Fibroblast of mammary gland (primary cell): ENCODE results near the gene IMPDH1.

Source experiments
- DNase-seq: peaks from one replicate; pipeline ENCODE4 v3.0.0-alpha.2; 2010; ENCODE audit warnings: low read depth
- H3K4me3 ChIP-seq: 2 replicates; pipeline ENCODE4 v1.5.1; 2011; ENCODE audit warnings: low read depth, mild to moderate bottlenecking, low read length, moderate library complexity; ENCODE audit not compliant: control insufficient read depth
- TF ChIP-seq, protein P1 (sequence below): conservative IDR thresholded peaks from 2 replicates; pipeline ENCODE4 v1.5.1; 2011; ENCODE audit warnings: low read depth, low read length, inconsistent platforms; ENCODE audit not compliant: control insufficient read depth, insufficient read depth

Gene IMPDH1

DNA sequence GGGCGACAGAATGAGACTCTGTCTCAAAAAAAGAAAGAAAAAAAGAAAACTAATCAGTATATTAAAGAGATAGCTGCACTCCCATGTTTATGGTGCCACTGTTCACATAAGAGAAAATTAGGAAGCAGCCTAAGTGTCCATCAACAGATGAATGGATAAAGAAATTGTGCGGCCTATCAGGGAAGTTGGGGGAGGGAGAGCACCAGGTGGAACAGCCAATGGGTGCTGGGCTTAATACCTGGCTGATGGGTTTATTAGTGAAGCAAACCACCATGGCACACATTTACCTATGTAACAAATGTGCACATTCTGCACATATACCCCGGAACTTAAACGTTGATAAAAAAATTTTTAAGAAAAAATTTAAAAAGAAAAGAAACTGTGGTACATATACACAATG lies 39.3 kb downstream of the IMPDH1 start:
- H3K4me3 ChIP-seq = no peak overlapping the region
- no peak for DNase-seq
- TF ChIP-seq, protein P1, sequence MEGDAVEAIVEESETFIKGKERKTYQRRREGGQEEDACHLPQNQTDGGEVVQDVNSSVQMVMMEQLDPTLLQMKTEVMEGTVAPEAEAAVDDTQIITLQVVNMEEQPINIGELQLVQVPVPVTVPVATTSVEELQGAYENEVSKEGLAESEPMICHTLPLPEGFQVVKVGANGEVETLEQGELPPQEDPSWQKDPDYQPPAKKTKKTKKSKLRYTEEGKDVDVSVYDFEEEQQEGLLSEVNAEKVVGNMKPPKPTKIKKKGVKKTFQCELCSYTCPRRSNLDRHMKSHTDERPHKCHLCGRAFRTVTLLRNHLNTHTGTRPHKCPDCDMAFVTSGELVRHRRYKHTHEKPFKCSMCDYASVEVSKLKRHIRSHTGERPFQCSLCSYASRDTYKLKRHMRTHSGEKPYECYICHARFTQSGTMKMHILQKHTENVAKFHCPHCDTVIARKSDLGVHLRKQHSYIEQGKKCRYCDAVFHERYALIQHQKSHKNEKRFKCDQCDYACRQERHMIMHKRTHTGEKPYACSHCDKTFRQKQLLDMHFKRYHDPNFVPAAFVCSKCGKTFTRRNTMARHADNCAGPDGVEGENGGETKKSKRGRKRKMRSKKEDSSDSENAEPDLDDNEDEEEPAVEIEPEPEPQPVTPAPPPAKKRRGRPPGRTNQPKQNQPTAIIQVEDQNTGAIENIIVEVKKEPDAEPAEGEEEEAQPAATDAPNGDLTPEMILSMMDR = no peak

DNA sequence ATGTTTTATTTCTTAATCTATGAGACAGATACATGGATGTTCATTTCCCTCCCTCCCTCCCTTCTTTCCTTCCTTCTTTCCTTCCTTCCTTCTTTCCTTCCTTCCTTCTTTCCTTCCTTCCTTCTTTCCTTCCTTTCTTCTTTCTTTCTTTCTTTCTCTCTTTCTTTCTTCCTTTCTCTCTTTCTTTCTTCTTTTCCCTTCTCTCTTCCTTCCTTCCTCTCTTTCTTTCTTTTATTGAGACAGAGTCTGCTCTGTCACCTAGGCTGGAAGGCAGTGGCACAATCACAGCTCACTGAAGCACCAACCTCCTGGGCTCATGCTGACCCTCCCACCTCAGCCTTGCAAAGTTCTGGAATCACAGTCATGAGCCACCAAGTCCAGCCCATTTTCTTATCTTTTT lies 42.8 kb downstream of the IMPDH1 start:
- TF ChIP-seq, protein P1 = no peak
- no peak for DNase-seq
- H3K4me3 ChIP-seq = no peak overlapping the region

DNA sequence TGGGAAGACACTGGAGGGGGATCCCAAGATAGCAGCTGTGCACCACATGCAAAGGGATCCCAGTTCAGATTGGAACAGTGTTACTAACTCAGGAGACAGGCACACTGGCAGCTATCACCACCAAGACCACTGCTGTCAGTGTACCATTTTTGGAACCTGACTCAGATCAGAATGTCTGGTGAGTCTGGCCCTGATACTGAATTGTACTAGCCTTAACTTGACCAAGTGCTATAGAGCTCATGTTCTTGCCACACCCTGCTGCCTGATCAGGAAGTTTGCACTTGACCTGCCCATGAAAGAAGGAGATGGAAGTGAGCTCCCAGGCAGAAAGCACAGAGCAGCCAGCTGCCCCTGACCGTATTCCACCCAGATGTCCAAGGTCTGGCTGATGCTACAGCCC lies 43.5 kb downstream of the IMPDH1 start:
- no peak for DNase-seq
- TF ChIP-seq, protein P1 = no peak
- no peak overlapping the region for H3K4me3 ChIP-seq

DNA sequence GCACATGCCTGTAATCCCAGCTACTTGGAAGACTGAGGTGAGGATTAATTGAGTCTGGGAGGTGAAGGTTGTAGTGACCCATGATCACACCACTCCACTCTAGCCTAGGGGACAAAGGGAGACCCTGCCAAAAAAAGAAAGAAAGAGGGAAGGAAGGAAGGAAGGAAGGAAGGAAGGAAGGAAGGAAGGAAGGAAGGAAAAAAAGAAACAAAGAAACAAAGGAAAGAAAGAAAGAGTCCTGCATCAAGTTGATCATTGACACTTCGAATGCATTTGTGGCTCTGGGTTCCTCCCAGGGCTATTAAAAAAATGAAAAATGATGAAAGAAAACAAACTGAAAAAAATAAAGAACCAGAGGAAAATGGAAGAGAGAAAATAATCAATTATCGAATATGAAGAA lies 44.4 kb downstream of the IMPDH1 start:
- DNase-seq = no peak
- no peak overlapping the region for H3K4me3 ChIP-seq
- TF ChIP-seq, protein P1 = no peak

DNA sequence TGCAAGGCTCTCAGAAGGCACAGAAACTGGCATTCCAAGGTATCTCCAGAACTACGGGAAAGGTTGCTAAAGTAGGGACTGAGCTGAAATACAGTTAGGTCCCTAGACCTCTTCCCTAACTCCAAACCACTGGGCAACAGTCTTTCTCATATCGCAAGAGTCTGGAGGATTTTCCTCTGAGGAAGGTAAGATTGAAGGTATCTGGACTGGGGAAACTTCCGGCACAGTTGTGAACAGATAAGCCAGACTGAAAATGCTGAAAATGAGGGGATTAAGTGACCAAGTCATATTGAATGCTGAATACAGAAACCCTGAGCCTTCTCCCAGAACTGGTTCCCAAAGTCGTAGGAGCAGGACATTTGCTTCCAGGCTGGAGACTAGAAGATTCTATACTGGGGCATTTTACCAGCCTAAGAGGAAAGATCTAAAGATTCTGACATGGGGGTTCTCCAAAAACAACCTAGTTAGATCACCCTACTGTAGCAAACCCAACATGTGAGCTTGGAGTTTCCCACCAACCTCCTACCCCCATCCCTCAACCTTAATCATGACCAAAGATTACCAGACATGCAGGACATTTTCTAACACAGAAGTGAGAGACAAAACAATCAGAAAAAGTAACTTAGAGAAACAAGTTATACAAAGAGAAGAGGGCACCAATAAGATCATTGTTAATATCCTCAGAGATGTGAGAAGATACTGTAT lies 45.5 kb downstream of the IMPDH1 start:
- H3K4me3 ChIP-seq = no peak overlapping the region
- DNase-seq = no peak
- TF ChIP-seq, protein P1 = no peak

DNA sequence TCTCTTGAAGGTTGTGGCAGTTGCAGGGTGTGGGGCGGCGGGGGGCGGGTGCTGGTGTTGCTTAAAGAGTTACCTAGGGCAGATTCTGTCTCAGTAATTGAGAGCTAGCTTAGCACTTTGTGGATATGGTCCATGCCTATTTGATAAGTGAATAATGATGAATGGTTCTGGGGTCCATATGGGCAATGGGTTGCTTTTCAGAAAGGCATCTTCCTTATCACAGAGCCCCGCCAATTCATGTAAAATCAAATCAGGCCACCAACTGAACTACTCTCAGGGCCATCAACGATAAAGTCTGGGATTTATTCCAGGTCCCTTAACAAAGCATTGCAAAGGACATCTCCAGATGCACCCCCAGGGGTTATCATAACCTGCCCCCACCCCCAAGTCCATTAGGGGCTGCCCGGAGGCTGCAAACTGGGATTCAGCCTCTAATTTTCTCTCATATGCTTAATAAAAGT lies 46.5 kb downstream of the IMPDH1 start:
- DNase-seq = no peak
- TF ChIP-seq, protein P1 = no peak
- no peak overlapping the region for H3K4me3 ChIP-seq
